Measurements from ENCODE around the gene ACTRT2. TPM values are rescaled to one million over a fixed set of nuclear protein-coding genes. Genes with fewer than 3 reads are reported as not detected.

Gene ACTRT2
- total RNA-seq, 1 experiment from 2014 or later: not detected

DNA sequence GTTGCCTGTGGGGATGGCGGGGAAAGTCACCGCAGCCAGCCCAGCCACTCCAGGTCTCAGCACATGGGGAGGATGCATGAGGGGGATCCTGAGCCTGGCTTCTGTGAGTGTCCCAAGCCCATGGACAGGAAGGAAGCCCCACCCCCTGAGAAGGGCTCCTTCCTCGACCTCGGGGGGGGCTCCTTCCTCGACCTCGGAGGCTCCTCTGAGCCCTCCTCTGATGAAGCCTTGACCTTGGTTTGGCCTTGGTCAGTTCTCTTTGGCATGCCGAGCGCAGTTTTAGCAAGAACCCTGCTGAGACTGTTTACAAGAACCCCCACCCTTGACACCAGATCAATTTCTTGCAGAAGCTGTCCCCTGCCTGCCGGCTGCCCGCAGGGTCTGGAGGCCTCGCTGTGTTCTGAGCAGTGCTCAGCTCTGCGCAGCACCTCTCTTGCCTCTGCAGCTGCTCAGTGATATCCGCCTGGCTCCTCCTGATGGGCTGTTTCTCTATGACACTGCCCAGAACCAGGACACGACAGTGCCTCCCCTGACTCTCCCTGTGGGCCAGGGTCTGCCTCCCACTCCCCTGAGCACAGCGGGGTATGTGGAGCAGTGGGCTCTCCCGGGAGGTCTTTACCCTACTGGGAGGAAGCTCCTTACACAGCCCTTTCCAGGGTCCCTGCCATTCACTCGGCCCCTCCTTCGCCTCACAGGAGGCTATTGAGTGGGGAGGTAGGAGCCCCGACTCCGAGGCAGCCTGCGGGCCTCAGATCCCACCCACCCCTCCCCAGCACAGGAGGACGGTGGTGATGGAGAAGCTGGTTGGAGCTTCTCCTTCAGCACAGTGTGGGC lies 15.4 kb downstream of the ACTRT2 start:
- H2BK12ac ChIP-seq (ENCODE audit: insufficient read length, low read depth, low read length): no peak overlapping the region
- no peak overlapping the region for H3K4me3 Mint-ChIP-seq
- H4K5ac ChIP-seq (ENCODE audit: insufficient read length, low read depth, low read length): no peak overlapping the region
- no peak overlapping the region for H2BK120ac ChIP-seq (ENCODE audit: low read depth, low read length, poor library complexity, severe bottlenecking)
- H3K9me3 ChIP-seq (ENCODE audit: control insufficient read depth, low read depth, low read length): peaks cover 8% of the 10 kb centered on the region
- H4K20me1 ChIP-seq (ENCODE audit: control insufficient read depth, insufficient read depth, insufficient read length): no peaks in the 10 kb centered on the region
- peaks cover 4% of the 10 kb centered on the region for H3K27me3 Mint-ChIP-seq (ENCODE audit: low read depth)
- H2AFZ ChIP-seq (ENCODE audit: low read length): no peak overlapping the region
- H2BK15ac ChIP-seq (ENCODE audit: low read depth, low read length): no peak overlapping the region
- no peaks in the 10 kb centered on the region for H3K23me2 ChIP-seq (ENCODE audit: insufficient read length, low read depth, low read length, poor library complexity, severe bottlenecking)
- no peak for DNase-seq
- H3K4me1 ChIP-seq (ENCODE audit: insufficient read depth, low read length): no peaks in the 10 kb centered on the region
- peaks cover 0 to 9% (median 0%) of the 10 kb centered on the region in 3 experiments; a peak in 2 of 7 replicates for H3K36me3 Mint-ChIP-seq (ENCODE audit: insufficient read depth in 1 of 3, low read depth in 3 of 3)
- no peak overlapping the region for H3K56ac ChIP-seq (ENCODE audit: insufficient read length, low read depth, low read length)
- no peak overlapping the region for H3K4ac ChIP-seq (ENCODE audit: low read depth, low read length)
- H3K27ac ChIP-seq (ENCODE audit: insufficient read length, low read depth, low read length): no peak overlapping the region
- H2BK20ac ChIP-seq (ENCODE audit: low read depth, low read length, poor library complexity, severe bottlenecking): no peak overlapping the region
- H3T11ph ChIP-seq (ENCODE audit: low read length): no peak overlapping the region
- no CpG with 5 or more reads among the region's 22 CpGs for WGBS (ENCODE audit: extremely low coverage, insufficient read length, low lambda C conversion rate)
- H2AK5ac ChIP-seq (ENCODE audit: insufficient read length, low read length): no peak overlapping the region
- H3K14ac ChIP-seq (ENCODE audit: insufficient read depth, low read length): no peak overlapping the region
- TF ChIP-seq, protein P1, sequence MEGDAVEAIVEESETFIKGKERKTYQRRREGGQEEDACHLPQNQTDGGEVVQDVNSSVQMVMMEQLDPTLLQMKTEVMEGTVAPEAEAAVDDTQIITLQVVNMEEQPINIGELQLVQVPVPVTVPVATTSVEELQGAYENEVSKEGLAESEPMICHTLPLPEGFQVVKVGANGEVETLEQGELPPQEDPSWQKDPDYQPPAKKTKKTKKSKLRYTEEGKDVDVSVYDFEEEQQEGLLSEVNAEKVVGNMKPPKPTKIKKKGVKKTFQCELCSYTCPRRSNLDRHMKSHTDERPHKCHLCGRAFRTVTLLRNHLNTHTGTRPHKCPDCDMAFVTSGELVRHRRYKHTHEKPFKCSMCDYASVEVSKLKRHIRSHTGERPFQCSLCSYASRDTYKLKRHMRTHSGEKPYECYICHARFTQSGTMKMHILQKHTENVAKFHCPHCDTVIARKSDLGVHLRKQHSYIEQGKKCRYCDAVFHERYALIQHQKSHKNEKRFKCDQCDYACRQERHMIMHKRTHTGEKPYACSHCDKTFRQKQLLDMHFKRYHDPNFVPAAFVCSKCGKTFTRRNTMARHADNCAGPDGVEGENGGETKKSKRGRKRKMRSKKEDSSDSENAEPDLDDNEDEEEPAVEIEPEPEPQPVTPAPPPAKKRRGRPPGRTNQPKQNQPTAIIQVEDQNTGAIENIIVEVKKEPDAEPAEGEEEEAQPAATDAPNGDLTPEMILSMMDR (conservative IDR thresholded peaks at IDR 0.05): no peak
- H4K91ac ChIP-seq (ENCODE audit: insufficient read length, low read depth, low read length): no peak overlapping the region
- H3K9me3 Mint-ChIP-seq: peaks cover 0 to 18% of the 10 kb centered on the region in 2 experiments; a peak in 2 of 5 replicates
- peaks cover 0 to 3% of the 10 kb centered on the region in 2 experiments; a peak in 1 of 4 replicates for H3K4me1 Mint-ChIP-seq
- no peak overlapping the region for H3K27ac Mint-ChIP-seq
- H3K9ac ChIP-seq (ENCODE audit: extremely low read depth, insufficient read length, low read length): no peak overlapping the region
- H3K4me2 ChIP-seq (ENCODE audit: insufficient read depth, insufficient read length, low read length): no peak overlapping the region
- no peak overlapping the region for H3K23ac ChIP-seq (ENCODE audit: insufficient read length, low read depth, low read length)
- no peaks in the 10 kb centered on the region for H3K79me1 ChIP-seq (ENCODE audit: insufficient read depth, low read depth, low read length, poor library complexity, severe bottlenecking)
- H4K8ac ChIP-seq (replicated peaks; ENCODE audit: insufficient read length, low read depth, low read length): no peak overlapping the region
- H2BK5ac ChIP-seq (ENCODE audit: insufficient read length, low read length): no peak overlapping the region
- H3K79me2 ChIP-seq (ENCODE audit: insufficient read depth, low read length): no peaks in the 10 kb centered on the region
- H3K18ac ChIP-seq (ENCODE audit: insufficient read length, low read depth, low read length): no peak overlapping the region
- H3K27me3 ChIP-seq (ENCODE audit: insufficient read depth, low read length): no peaks in the 10 kb centered on the region
